Prostate gland (tissue), 2 donors: ENCODE results near the gene ABCA2. TPM values are rescaled to one million over a fixed set of nuclear protein-coding genes. Genes with fewer than 3 reads are reported as not detected.

Experiments used
- DNase-seq: peaks from one replicate; pipeline ENCODE4 v3.0.0-alpha.2; 2019; ENCODE audit warnings: low spot score
- H3K27ac ChIP-seq, 2 donors: fragments of 200-600 bp; sonication (generic); 2 replicates each; pipeline ENCODE4 v1.5.1; 2017 to 2019
- H3K27me3 ChIP-seq: fragments of 200-600 bp; sonication (generic); replicated peaks from 2 replicates; pipeline ENCODE4 v1.5.1; 2019; ENCODE audit not compliant: insufficient read depth
- H3K36me3 ChIP-seq, 2 donors: fragments of 200-600 bp; sonication (generic); 1 replicate in 1 of 2; 2 replicates in 1 of 2; pipeline versions ENCODE4 v1.5.1 to v1.8.1; 2017 to 2019
- H3K4me1 ChIP-seq: fragments of 200-600 bp; sonication (generic); replicated peaks from 2 replicates; pipeline ENCODE4 v1.5.1; 2019
- H3K4me3 ChIP-seq, 2 donors: fragments of 200-600 bp; sonication (generic); 2 replicates each; pipeline ENCODE4 v1.5.1; 2017 to 2019
- H3K9me3 ChIP-seq: fragments of 200-600 bp; sonication (generic); 2 replicates; pipeline ENCODE4 v1.5.1; 2017
- POLR2A ChIP-seq: fragments of 450-650 bp; IDR thresholded peaks from one replicate; pipeline ENCODE4 v1.6.1; 2016; ENCODE audit warnings: antibody characterized with exemption, mild to moderate bottlenecking
- POLR2AphosphoS5 ChIP-seq: sonication (generic); formaldehyde crosslinking; IDR thresholded peaks from one replicate; pipeline ENCODE4 v1.6.1; 2017; ENCODE audit warnings: antibody characterized with exemption
- WGBS: methylation state at CpG from one replicate; pipeline ENCODE4 v1.1.5; 2018; 5-methylcytosine and 5-hydroxymethylcytosine counted together
- intact Hi-C: fragments of 100-400 bp; cut with DNase I; formaldehyde crosslinking; loops from one replicate; pipeline ENCODE4 v1.14.2; 2022
- total RNA-seq, 2 donors: library from RNA; depleted of rRNA; stranded (reverse); fragments of >200 nt; gene quantifications; one replicate each; pipeline ENCODE4 v1.1.0, GENCODE V29; 2016
- TF ChIP-seq, protein P1 (sequence below), 4 experiments: fragments of 200-600 bp in 2 of 4; fragments of 450-650 bp in 2 of 4; sonication (generic) in 2 of 4; IDR thresholded peaks; 1 replicate in 3 of 4; 2 replicates in 1 of 4; pipeline ENCODE4 v1.5.1; 2016 to 2019; ENCODE audit warnings: antibody characterized with exemption in 4 of 4, mild to moderate bottlenecking in 2 of 4, moderate library complexity in 2 of 4

Gene ABCA2
- total RNA-seq, 2 donors from 2014 or later, result 27.4 to 79.1 TPM

DNA sequence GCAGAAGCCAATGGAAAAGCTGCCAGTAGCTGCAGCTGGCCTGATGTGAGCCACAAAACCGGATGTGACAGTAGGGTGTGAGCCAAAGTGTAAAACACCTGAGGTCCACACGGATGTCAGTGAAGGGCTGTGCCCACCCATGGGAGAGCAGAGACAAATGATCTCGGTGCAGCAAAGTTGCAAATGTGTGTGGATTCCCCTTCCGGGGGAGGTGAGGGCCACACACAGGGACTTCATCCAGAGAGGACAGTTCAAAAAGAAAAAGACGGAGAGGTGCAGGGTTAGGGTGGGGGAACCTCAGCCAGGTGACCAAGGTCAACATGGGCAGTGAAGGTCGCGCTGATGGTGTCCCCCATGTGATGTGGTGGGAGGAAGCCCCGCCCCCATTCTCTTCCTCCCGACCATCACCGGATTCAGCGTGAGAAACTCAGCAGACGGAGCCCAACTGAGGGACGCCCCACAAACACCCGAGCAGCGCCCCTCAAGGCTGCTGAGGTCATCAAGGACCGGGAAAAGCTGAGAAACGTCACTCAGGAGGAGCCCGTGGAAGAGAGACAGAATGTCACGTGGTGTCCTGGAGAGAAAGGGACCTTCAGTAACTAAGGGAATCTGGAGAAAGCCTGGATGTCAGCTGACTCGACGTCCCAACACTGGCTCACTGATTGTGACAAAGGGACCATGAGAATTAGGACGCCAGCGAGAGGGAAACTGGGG is 62.1 kb downstream of the ABCA2 start:
- H3K36me3 ChIP-seq, result no peaks in the 10 kb centered on the region
- no peaks in the 10 kb centered on the region for H3K27me3 ChIP-seq
- H3K4me3 ChIP-seq, result no peak overlapping the region
- TF ChIP-seq, protein P1, sequence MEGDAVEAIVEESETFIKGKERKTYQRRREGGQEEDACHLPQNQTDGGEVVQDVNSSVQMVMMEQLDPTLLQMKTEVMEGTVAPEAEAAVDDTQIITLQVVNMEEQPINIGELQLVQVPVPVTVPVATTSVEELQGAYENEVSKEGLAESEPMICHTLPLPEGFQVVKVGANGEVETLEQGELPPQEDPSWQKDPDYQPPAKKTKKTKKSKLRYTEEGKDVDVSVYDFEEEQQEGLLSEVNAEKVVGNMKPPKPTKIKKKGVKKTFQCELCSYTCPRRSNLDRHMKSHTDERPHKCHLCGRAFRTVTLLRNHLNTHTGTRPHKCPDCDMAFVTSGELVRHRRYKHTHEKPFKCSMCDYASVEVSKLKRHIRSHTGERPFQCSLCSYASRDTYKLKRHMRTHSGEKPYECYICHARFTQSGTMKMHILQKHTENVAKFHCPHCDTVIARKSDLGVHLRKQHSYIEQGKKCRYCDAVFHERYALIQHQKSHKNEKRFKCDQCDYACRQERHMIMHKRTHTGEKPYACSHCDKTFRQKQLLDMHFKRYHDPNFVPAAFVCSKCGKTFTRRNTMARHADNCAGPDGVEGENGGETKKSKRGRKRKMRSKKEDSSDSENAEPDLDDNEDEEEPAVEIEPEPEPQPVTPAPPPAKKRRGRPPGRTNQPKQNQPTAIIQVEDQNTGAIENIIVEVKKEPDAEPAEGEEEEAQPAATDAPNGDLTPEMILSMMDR (IDR thresholded peaks at IDR 0.05), result no peak
- no peaks in the 10 kb centered on the region for H3K9me3 ChIP-seq
- no peak overlapping the region for H3K27ac ChIP-seq
- intact Hi-C loops, result no loop called here
- peaks cover 9% of the 10 kb centered on the region for H3K4me1 ChIP-seq
- 17% methylated on average over 23 of the region's 23 CpGs for WGBS
- DNase-seq, result no peak

DNA sequence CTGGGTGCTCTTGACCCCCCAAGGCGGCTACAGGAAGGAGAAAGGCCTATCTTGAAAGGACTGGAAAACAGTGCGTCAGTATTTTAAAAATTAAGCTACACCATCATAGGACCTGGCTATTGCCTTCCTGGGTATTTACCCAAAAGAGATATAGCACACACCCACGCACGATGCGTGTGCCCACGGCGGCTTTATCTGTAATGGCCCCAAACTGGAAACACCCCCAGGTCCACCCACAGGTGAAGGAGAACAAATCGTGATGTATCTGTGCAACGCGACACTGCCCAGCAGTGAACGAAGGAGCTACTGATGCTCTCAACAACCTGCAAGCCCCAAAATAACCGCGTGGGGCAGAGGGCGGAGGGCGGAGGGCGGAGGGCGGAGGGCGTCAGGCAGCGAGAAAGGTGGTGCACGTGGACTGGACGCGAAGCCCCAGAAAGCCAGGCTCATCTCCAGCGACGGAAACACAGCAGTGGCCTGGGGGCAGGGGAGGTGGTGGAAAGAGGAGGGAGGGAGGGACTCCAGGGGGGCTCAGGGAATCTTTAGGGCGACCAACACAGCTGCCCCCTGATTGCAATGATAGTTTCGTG is 63.1 kb downstream of the ABCA2 start:
- H3K9me3 ChIP-seq, result no peaks in the 10 kb centered on the region
- intact Hi-C loops, result no loop called here
- WGBS, result 88% methylated on average over 26 of the region's 26 CpGs
- H3K27me3 ChIP-seq, result no peaks in the 10 kb centered on the region
- H3K4me3 ChIP-seq, result no peak overlapping the region
- no peak for DNase-seq
- no peaks in the 10 kb centered on the region for H3K36me3 ChIP-seq
- H3K4me1 ChIP-seq, result peaks cover 9% of the 10 kb centered on the region
- TF ChIP-seq, protein P1 (IDR thresholded peaks at IDR 0.05), result no peak
- TF ChIP-seq POLR2A (no peak), POLR2AphosphoS5 (no peak)
- no peak overlapping the region for H3K27ac ChIP-seq

- 62% methylated on average over 22 of the region's 22 CpGs for WGBS
- H3K27ac ChIP-seq, result no peak overlapping the region
- no peaks in the 10 kb centered on the region for H3K27me3 ChIP-seq
- intact Hi-C loops, result no loop called here
- H3K4me3 ChIP-seq, result no peak overlapping the region
- no peaks in the 10 kb centered on the region for H3K9me3 ChIP-seq
- no peak for DNase-seq
- H3K36me3 ChIP-seq, result no peaks in the 10 kb centered on the region
- TF ChIP-seq, protein P1 (IDR thresholded peaks at IDR 0.05), result no peak
- TF ChIP-seq POLR2A, result no peak
- TF ChIP-seq POLR2AphosphoS5, result no peak
- H3K4me1 ChIP-seq, result peaks cover 9% of the 10 kb centered on the region
Observed at GRCh38 chr9:136964171-136964689, 63.8 kb downstream of the ABCA2 start.

DNA sequence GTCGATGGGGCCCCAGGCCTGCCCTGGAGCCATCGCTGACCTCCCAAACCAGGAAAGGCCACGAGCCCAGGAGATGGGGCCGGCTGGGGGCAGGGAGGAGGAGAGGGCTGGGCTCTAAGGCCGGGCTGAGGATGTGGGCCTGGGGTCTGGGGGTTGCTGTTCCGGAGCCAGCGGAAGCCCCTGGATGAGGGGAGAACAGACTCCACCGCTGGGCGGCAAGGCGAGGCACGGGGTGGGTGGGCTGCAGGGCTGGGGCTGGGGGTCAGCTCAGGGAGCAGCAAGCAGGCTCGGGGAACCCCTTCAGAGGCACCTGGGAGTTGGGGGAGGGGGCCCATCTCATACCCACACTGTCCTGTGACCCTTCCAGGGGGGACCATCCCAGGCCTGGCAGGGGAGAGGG is 64.3 kb downstream of the ABCA2 start:
- Histone ChIP-seq H3K4me3 (no peak overlapping the region), H3K9me3 (no peaks in the 10 kb centered on the region), H3K36me3 (no peaks in the 10 kb centered on the region), H3K27ac (no peak overlapping the region), H3K27me3 (no peaks in the 10 kb centered on the region), H3K4me1 (peaks cover 9% of the 10 kb centered on the region)
- DNase-seq, result no peak
- intact Hi-C loops, result no loop called here
- 93% methylated on average over 12 of the region's 12 CpGs for WGBS
- TF ChIP-seq POLR2AphosphoS5 (no peak), POLR2A (no peak)
- TF ChIP-seq, protein P1 (IDR thresholded peaks at IDR 0.05), result no peak

DNA sequence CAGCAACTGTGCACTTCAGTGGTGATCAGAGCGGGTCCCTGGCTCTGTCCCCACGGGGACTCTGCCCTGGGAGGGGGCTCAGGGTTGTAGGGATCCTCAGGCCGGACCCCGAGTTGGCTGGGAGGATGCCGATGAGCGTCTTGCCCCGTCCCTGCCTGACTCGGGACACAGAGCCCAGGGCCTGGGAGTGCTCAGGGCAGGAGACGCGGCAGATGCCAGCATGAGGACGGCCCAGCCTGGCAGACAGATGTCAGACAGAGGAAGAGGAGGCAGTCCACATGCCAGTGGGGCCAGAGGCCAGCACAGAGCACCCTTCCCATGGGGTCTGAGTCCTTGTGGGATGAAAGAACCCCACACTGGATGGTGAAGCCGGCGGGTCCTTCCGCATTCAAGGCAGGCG is 64.7 kb downstream of the ABCA2 start:
- H3K27ac ChIP-seq, result no peak overlapping the region
- no peak for DNase-seq
- WGBS, result 89% methylated on average over 15 of the region's 15 CpGs
- no peaks in the 10 kb centered on the region for H3K36me3 ChIP-seq
- no peaks in the 10 kb centered on the region for H3K27me3 ChIP-seq
- intact Hi-C loops, result no loop called here
- H3K4me3 ChIP-seq, result no peak overlapping the region
- no peaks in the 10 kb centered on the region for H3K9me3 ChIP-seq
- H3K4me1 ChIP-seq, result peaks cover 9% of the 10 kb centered on the region
- no peak for TF ChIP-seq POLR2AphosphoS5
- no peak for TF ChIP-seq POLR2A
- TF ChIP-seq, protein P1 (IDR thresholded peaks at IDR 0.05), result no peak
